ENCODE results near the gene COBL. TPM values are rescaled to one million over a fixed set of nuclear protein-coding genes. Genes with fewer than 3 reads are reported as not detected.

The COBL gene
- total RNA-seq, 2 experiments from 2014 or later, result not detected

GRCh38 chr7:51239691-51240090, 76.9 kb downstream of the COBL start:
- ChIA-PET POLR2A (no interaction called here), CTCF (no interaction called here)

GRCh38 chr7:51238981-51239495, 77.6 kb downstream of the COBL start:
- POLR2A ChIA-PET, result no interaction called here

GRCh38 chr7:51237446-51238133, 79.0 kb downstream of the COBL start:
- ChIA-PET CTCF (no interaction called here), POLR2A (no interaction called here)

More at GRCh38 chr7:51238981-51239495, 77.6 kb downstream of the COBL start:
- CTCF ChIA-PET, result no interaction called here

- CTCF ChIA-PET, result no interaction called here
- POLR2A ChIA-PET, result no interaction called here
These were observed 80.0 kb downstream of the COBL start for GRCh38 chr7:51236470-51237132.

GRCh38 chr7:51235593-51236313, 80.9 kb downstream of the COBL start:
- POLR2A ChIA-PET, result no interaction called here
- CTCF ChIA-PET, result no interaction called here

GRCh38 chr7:51234609-51235308, 81.8 kb downstream of the COBL start:
- CTCF ChIA-PET, result no interaction called here
- POLR2A ChIA-PET, result no interaction called here

- ChIA-PET CTCF (no interaction called here), POLR2A (no interaction called here)
These were observed 82.5 kb downstream of the COBL start for GRCh38 chr7:51234139-51234538.

GRCh38 chr7:51233374-51233773, 83.2 kb downstream of the COBL start:
- POLR2A ChIA-PET, result no interaction called here
- CTCF ChIA-PET, result no interaction called here

GRCh38 chr7:51230723-51231122, 85.9 kb downstream of the COBL start:
- ChIA-PET POLR2A (no interaction called here), CTCF (no interaction called here)

GRCh38 chr7:51230324-51230625, 86.3 kb downstream of the COBL start:
- ChIA-PET POLR2A (no interaction called here), CTCF (no interaction called here)

GRCh38 chr7:51229620-51230323, 86.8 kb downstream of the COBL start:
- ChIA-PET CTCF (no interaction called here), POLR2A (no interaction called here)

GRCh38 chr7:51229106-51229537, 87.5 kb downstream of the COBL start:
- CTCF ChIA-PET, result no interaction called here
- POLR2A ChIA-PET, result no interaction called here

- POLR2A ChIA-PET, result no interaction called here
- CTCF ChIA-PET, result no interaction called here
These were observed 88.1 kb downstream of the COBL start for GRCh38 chr7:51228386-51228958.

GRCh38 chr7:51227861-51228260, 88.7 kb downstream of the COBL start:
- POLR2A ChIA-PET, result no interaction called here
- CTCF ChIA-PET, result interaction anchor here (0.6 kb wide), 1 partner anchor 37 kb away, joined by 3 read pairs; no protein-coding TSS in a partner anchor

- ChIA-PET CTCF (interaction anchor here (0.6 kb wide), 1 partner anchor 36 kb away, joined by 3 read pairs; no protein-coding TSS in a partner anchor), POLR2A (no interaction called here)
These were observed 89.6 kb downstream of the COBL start for GRCh38 chr7:51226916-51227535.

- POLR2A ChIA-PET, result no interaction called here
- CTCF ChIA-PET, result no interaction called here
These were observed 90.4 kb downstream of the COBL start for GRCh38 chr7:51226063-51226755.

- ChIA-PET POLR2A (no interaction called here), CTCF (no interaction called here)
These were observed 91.6 kb downstream of the COBL start for GRCh38 chr7:51224811-51225595.

GRCh38 chr7:51223505-51223904, 93.1 kb downstream of the COBL start:
- CTCF ChIA-PET, result no interaction called here
- POLR2A ChIA-PET, result no interaction called here
